ENCODE results near the gene S100A4.

DNA sequence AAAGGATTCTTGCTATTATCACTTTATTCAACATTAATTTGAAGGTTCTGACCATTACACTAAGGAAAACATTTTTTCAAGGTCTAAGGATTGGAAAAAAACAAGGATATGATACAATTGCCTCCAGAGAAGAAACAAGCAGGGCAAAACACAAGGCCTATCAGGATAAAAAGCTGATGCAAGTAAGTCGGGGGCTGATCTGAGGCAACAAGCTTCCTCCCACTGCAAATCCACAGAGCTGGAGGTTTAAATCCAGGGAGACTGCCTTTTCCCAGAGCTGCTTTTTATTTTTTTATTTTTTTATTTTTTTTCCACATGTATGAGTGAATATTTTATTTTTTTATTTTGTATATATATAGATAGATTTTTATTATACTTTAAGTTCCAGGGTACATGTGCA, 39.4 kb upstream of the S100A4 start:
- TF ChIP-seq POLR2AphosphoS5 (IDR thresholded peaks at IDR 0.05) (no peak), POLR2A (IDR thresholded peaks at IDR 0.05) (no peak)
- TF ChIP-seq, protein P1, sequence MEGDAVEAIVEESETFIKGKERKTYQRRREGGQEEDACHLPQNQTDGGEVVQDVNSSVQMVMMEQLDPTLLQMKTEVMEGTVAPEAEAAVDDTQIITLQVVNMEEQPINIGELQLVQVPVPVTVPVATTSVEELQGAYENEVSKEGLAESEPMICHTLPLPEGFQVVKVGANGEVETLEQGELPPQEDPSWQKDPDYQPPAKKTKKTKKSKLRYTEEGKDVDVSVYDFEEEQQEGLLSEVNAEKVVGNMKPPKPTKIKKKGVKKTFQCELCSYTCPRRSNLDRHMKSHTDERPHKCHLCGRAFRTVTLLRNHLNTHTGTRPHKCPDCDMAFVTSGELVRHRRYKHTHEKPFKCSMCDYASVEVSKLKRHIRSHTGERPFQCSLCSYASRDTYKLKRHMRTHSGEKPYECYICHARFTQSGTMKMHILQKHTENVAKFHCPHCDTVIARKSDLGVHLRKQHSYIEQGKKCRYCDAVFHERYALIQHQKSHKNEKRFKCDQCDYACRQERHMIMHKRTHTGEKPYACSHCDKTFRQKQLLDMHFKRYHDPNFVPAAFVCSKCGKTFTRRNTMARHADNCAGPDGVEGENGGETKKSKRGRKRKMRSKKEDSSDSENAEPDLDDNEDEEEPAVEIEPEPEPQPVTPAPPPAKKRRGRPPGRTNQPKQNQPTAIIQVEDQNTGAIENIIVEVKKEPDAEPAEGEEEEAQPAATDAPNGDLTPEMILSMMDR (IDR thresholded peaks at IDR 0.05): no peak

Data from transverse colon (tissue), 4 donors.